ENCODE measurements around the gene GDF3. TPM values are rescaled to one million over a fixed set of nuclear protein-coding genes. Genes with fewer than 3 reads are reported as not detected.
A peak's percentile ranks its signal among the peaks of the same experiment; 100 is the strongest.

The GDF3 gene
- total RNA-seq, 1 experiment from 2014 or later, result not detected

GRCh38 chr12:7694556-7695236, 879 bp downstream of the GDF3 start:
- ChIA-PET CTCF (no interaction called here), POLR2A (ENCODE audit: unreplicated experiment) (no interaction called here)
- Histone ChIP-seq H3F3A (ENCODE audit: insufficient read depth, low read depth) (no peaks in the 10 kb centered on the region), H3K9me3 (ENCODE audit: insufficient read depth, low read depth) (no peaks in the 10 kb centered on the region), H3K4me1 (replicated peaks; ENCODE audit: insufficient read depth) (no peaks in the 10 kb centered on the region), H3K9me2 (ENCODE audit: insufficient read depth) (no peaks in the 10 kb centered on the region), H3K79me2 (ENCODE audit: low read depth) (no peaks in the 10 kb centered on the region), H2AFZ (no peak overlapping the region), H3K4me3 (no peak overlapping the region), H3K4me2 (no peak overlapping the region), H3K27ac (no peak overlapping the region), H4K20me1 (ENCODE audit: insufficient read depth) (no peaks in the 10 kb centered on the region), H3K36me3 (ENCODE audit: low read depth) (no peaks in the 10 kb centered on the region), H3K27me3 (ENCODE audit: insufficient read depth, low read depth) (no peaks in the 10 kb centered on the region)
- intact Hi-C loops (cut with micrococcal nuclease; ENCODE audit: unreplicated experiment), result no loop called here
- DNase-seq, result no peak
- no peak for TF ChIP-seq EZH2 (IDR thresholded peaks at IDR 0.05; ENCODE audit: low read depth)
- TF ChIP-seq CTCF (conservative IDR thresholded peaks at IDR 0.05), result no peak
- no TSS peak for BruUV-seq (replicated peaks)

- Histone ChIP-seq H3K4me2 (no peak overlapping the region), H3K9me2 (ENCODE audit: insufficient read depth) (no peaks in the 10 kb centered on the region), H3K4me3 (no peak overlapping the region), H3F3A (ENCODE audit: insufficient read depth, low read depth) (no peaks in the 10 kb centered on the region), H3K9me3 (ENCODE audit: insufficient read depth, low read depth) (no peaks in the 10 kb centered on the region), H3K79me2 (ENCODE audit: low read depth) (no peaks in the 10 kb centered on the region), H3K27ac (no peak overlapping the region), H3K27me3 (ENCODE audit: insufficient read depth, low read depth) (no peaks in the 10 kb centered on the region), H3K36me3 (ENCODE audit: low read depth) (no peaks in the 10 kb centered on the region), H2AFZ (0 out of 2 replicates have a peak overlapping the region, but pooled peaks have one; percentile 39), H3K4me1 (replicated peaks; ENCODE audit: insufficient read depth) (no peaks in the 10 kb centered on the region), H4K20me1 (ENCODE audit: insufficient read depth) (no peaks in the 10 kb centered on the region)
- no TSS peak for BruUV-seq (replicated peaks)
- DNase-seq, result no peak
- intact Hi-C loops (cut with micrococcal nuclease; ENCODE audit: unreplicated experiment), result no loop called here
- TF ChIP-seq EZH2 (IDR thresholded peaks at IDR 0.05; ENCODE audit: low read depth) (no peak), CTCF (conservative IDR thresholded peaks at IDR 0.05) (no peak)
- ChIA-PET POLR2A (ENCODE audit: unreplicated experiment) (no interaction called here), CTCF (no interaction called here)
These were observed 1.8 kb downstream of the GDF3 start for GRCh38 chr12:7693793-7694192.

GRCh38 chr12:7681535-7681934, 14.0 kb downstream of the GDF3 start:
- H3K9me3 ChIP-seq (ENCODE audit: insufficient read depth, low read depth), result no peaks in the 10 kb centered on the region
- TF ChIP-seq EZH2 (IDR thresholded peaks at IDR 0.05; ENCODE audit: low read depth) (no peak), CTCF (conservative IDR thresholded peaks at IDR 0.05) (no peak)
- H3K79me2 ChIP-seq (ENCODE audit: low read depth), result no peaks in the 10 kb centered on the region
- no peak overlapping the region for H2AFZ ChIP-seq
- POLR2A ChIA-PET (ENCODE audit: unreplicated experiment), result no interaction called here
- no peaks in the 10 kb centered on the region for H3K9me2 ChIP-seq (ENCODE audit: insufficient read depth)
- no peaks in the 10 kb centered on the region for H3K27me3 ChIP-seq (ENCODE audit: insufficient read depth, low read depth)
- no peak overlapping the region for H3K27ac ChIP-seq
- H4K20me1 ChIP-seq (ENCODE audit: insufficient read depth), result no peaks in the 10 kb centered on the region
- CTCF ChIA-PET, result no interaction called here
- intact Hi-C loops (cut with micrococcal nuclease; ENCODE audit: unreplicated experiment), result no loop called here
- H3K4me1 ChIP-seq (replicated peaks; ENCODE audit: insufficient read depth), result no peaks in the 10 kb centered on the region
- no peak overlapping the region for H3K4me3 ChIP-seq
- H3F3A ChIP-seq (ENCODE audit: insufficient read depth, low read depth), result no peaks in the 10 kb centered on the region
- BruUV-seq (replicated peaks), result no TSS peak
- H3K4me2 ChIP-seq, result no peak overlapping the region
- DNase-seq, result no peak
- no peaks in the 10 kb centered on the region for H3K36me3 ChIP-seq (ENCODE audit: low read depth)

Measured in PC-9 (cell line).